ENCODE data around the gene LRRC57. TPM values are rescaled to one million over a fixed set of nuclear protein-coding genes. Genes with fewer than 3 reads are reported as not detected.

LRRC57 gene
- total RNA-seq, 1 donor from 2014 or later, result 32.4 TPM

DNA sequence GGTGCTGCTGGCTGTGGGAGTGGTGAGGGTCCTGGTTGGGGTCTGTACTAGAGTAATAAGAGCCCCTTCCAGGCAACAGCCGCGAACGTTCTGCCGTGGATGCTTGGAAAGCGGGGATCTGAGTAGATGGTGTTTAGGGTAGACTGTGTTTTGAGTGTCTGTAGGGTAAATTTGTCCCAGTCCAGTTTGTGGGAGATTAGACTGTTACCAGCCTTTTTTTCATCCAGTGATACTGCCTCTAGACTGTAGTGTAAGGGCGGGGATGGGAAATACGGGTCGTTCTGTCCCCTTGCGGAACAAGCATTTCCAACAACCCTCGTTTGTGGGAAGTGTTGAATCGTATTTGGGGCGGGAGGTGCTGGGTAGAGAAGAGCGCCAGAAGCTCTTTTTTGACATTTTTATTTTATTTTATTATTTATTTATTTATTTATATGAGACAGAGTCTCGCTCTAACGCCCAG, 469 bp upstream of the LRRC57 start:
- Mint-ChIP-seq H3K27ac (ENCODE audit: unreplicated experiment) (peak overlapping the region; percentile 93), H3K9me3 (ENCODE audit: low read depth) (no peaks in the 10 kb centered on the region), H3K27me3 (ENCODE audit: low read depth) (no peaks in the 10 kb centered on the region), H3K4me3 (ENCODE audit: unreplicated experiment) (peak overlapping the region; percentile 94), H3K4me1 (ENCODE audit: low read depth) (peaks cover 40% of the 10 kb centered on the region), H3K36me3 (ENCODE audit: low read depth) (peaks cover 7% of the 10 kb centered on the region)
- DNase-seq (ENCODE audit: low spot score), result no peak
- TF ChIP-seq, protein P1, sequence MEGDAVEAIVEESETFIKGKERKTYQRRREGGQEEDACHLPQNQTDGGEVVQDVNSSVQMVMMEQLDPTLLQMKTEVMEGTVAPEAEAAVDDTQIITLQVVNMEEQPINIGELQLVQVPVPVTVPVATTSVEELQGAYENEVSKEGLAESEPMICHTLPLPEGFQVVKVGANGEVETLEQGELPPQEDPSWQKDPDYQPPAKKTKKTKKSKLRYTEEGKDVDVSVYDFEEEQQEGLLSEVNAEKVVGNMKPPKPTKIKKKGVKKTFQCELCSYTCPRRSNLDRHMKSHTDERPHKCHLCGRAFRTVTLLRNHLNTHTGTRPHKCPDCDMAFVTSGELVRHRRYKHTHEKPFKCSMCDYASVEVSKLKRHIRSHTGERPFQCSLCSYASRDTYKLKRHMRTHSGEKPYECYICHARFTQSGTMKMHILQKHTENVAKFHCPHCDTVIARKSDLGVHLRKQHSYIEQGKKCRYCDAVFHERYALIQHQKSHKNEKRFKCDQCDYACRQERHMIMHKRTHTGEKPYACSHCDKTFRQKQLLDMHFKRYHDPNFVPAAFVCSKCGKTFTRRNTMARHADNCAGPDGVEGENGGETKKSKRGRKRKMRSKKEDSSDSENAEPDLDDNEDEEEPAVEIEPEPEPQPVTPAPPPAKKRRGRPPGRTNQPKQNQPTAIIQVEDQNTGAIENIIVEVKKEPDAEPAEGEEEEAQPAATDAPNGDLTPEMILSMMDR (IDR thresholded peaks at IDR 0.05), result no peak

- Mint-ChIP-seq H3K4me1 (ENCODE audit: low read depth) (peaks cover 36% of the 10 kb centered on the region), H3K27me3 (ENCODE audit: low read depth) (no peaks in the 10 kb centered on the region), H3K9me3 (ENCODE audit: low read depth) (no peaks in the 10 kb centered on the region), H3K4me3 (ENCODE audit: unreplicated experiment) (peak overlapping the region; percentile 94), H3K27ac (ENCODE audit: unreplicated experiment) (peak overlapping the region; percentile 93), H3K36me3 (ENCODE audit: low read depth) (peaks cover 7% of the 10 kb centered on the region)
- TF ChIP-seq, protein P1 (IDR thresholded peaks at IDR 0.05), result no peak
- no peak for DNase-seq (ENCODE audit: low spot score)
Measured at GRCh38 chr15:42547918-42548248, 710 bp downstream of the LRRC57 start.

DNA sequence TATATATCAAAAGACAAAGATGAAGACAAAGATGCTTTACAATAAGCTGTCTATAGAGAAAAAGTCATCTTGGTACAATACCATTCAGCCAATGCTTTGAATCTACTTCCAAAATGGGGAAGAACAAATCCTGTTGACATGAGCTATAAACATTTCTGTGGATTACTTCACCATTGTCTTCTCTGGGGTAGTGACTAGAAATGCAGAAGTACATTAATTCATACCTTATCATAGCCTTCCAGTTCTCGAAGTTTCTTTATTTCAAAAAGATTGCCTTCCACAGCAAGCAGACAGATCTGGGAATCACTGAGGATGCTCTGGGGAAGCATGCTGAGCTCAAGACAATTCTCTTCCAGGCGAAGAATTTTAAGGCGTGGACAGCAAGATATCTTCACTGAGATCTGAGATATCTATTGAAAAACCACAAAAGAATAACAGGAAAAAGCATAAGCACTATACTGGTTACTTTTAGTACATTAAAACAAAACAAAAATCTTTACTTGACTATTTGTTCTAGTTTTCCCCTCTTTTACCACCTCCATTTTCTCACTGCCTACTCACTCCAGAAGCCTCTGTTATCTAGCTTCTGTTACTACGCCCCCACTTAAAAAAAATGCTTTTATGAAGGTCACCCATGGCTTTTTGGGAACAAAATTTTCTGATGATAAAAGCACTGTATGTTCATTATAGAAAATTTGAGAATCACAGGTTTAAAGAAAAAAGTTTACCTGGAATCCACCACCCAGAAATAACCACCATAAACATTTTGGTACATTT, 3.6 kb downstream of the LRRC57 start:
- H3K4me3 Mint-ChIP-seq (ENCODE audit: unreplicated experiment), result no peak overlapping the region
- H3K4me1 Mint-ChIP-seq (ENCODE audit: low read depth), result peaks cover 35% of the 10 kb centered on the region
- H3K36me3 Mint-ChIP-seq (ENCODE audit: low read depth), result peaks cover 9% of the 10 kb centered on the region
- DNase-seq (ENCODE audit: low spot score), result no peak
- H3K9me3 Mint-ChIP-seq (ENCODE audit: low read depth), result no peaks in the 10 kb centered on the region
- TF ChIP-seq, protein P1 (IDR thresholded peaks at IDR 0.05), result no peak
- no peak overlapping the region for H3K27ac Mint-ChIP-seq (ENCODE audit: unreplicated experiment)
- H3K27me3 Mint-ChIP-seq (ENCODE audit: low read depth), result no peaks in the 10 kb centered on the region

DNA sequence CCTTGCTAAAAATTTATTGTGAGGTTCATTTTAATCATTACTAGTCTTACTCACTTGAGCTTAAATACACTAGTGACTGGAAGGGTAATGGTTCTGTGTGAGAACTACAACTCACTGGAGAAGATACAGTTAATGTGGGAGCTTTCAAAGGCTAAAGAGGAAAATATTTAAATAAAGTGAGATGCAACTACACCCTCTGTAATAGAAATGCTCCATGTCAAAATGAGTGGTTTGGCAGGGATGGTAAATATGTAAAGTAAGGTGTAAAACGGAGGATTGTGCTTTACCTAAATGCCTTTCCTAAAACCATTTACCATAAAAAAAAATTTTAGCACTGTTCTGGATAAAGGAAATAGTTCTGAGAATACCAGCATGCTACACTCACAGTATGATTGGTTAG, 15.3 kb downstream of the LRRC57 start:
- no peak overlapping the region for H3K4me3 Mint-ChIP-seq (ENCODE audit: unreplicated experiment)
- TF ChIP-seq, protein P1 (IDR thresholded peaks at IDR 0.05), result no peak
- no peak overlapping the region for H3K27ac Mint-ChIP-seq (ENCODE audit: unreplicated experiment)
- H3K36me3 Mint-ChIP-seq (ENCODE audit: low read depth), result peaks cover 28% of the 10 kb centered on the region
- H3K4me1 Mint-ChIP-seq (ENCODE audit: low read depth), result no peaks in the 10 kb centered on the region
- H3K9me3 Mint-ChIP-seq (ENCODE audit: low read depth), result no peaks in the 10 kb centered on the region
- DNase-seq (ENCODE audit: low spot score), result no peak
- H3K27me3 Mint-ChIP-seq (ENCODE audit: low read depth), result no peaks in the 10 kb centered on the region

DNA sequence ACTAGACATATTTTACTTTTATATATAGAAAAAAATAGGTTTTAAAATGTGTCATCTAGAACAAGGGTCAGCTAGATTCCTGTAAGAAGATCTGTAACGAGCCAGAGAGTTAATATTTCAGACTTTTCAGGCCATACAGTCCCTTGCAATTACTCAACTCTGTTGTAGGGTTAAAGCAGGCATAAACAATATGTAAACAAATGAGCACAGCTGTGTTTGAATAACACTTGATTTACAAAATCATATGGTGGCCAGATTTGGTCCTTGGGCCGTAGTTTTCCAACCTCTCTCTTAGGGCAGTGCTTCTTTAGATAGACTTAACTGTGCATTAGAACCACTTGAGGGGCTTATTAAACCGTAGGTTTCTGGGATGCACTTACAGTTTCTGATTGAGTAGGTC, 19.6 kb downstream of the LRRC57 start:
- H3K4me1 Mint-ChIP-seq (ENCODE audit: low read depth), result no peaks in the 10 kb centered on the region
- TF ChIP-seq, protein P1 (IDR thresholded peaks at IDR 0.05), result no peak
- no peak overlapping the region for H3K4me3 Mint-ChIP-seq (ENCODE audit: unreplicated experiment)
- H3K27ac Mint-ChIP-seq (ENCODE audit: unreplicated experiment), result no peak overlapping the region
- no peaks in the 10 kb centered on the region for H3K9me3 Mint-ChIP-seq (ENCODE audit: low read depth)
- H3K27me3 Mint-ChIP-seq (ENCODE audit: low read depth), result no peaks in the 10 kb centered on the region
- no peak for DNase-seq (ENCODE audit: low spot score)
- H3K36me3 Mint-ChIP-seq (ENCODE audit: low read depth), result peaks cover 27% of the 10 kb centered on the region
